GM12873 (cell line): ENCODE data around the gene MTFP1.

Experiments
- CTCF ChIP-seq: IDR thresholded peaks from 2 replicates; pipeline ENCODE4 v1.5.1; 2012; ENCODE audit warnings: low read depth, mild to moderate bottlenecking, moderate library complexity, low read length, control low read depth; ENCODE audit not compliant: insufficient read depth; ENCODE audit errors: missing control alignments

The MTFP1 gene

GRCh38 chr22:30472994-30473720, 47.6 kb downstream of the MTFP1 start:
- no peak for TF ChIP-seq CTCF

GRCh38 chr22:30474121-30474520, 48.6 kb downstream of the MTFP1 start:
- TF ChIP-seq CTCF = no peak

GRCh38 chr22:30474683-30475424, 49.3 kb downstream of the MTFP1 start:
- no peak for TF ChIP-seq CTCF
